Neural cell (in vitro differentiated cells): Measurements from ENCODE around the gene NOL4L. TPM values are rescaled to one million over a fixed set of nuclear protein-coding genes. Genes with fewer than 3 reads are reported as not detected.

Experiments used
- H2AFZ ChIP-seq: fragments of 200-600, 300-800 bp; sonication (generic), shearing (Covaris generic); 2 replicates; pipeline ENCODE4 v1.6.0; 2014; ENCODE audit warnings: low read depth, mild to moderate bottlenecking, antibody characterized with exemption, low read length, moderate library complexity
- H3F3A ChIP-seq: fragments of 200-600 bp; shearing (Covaris generic); 2 replicates; pipeline ENCODE4 v1.6.1; 2016; ENCODE audit warnings: mild to moderate bottlenecking, moderate library complexity, mixed read lengths, antibody characterized with exemption, low read length; ENCODE audit not compliant: insufficient read depth, poor library complexity, severe bottlenecking
- H3K27ac ChIP-seq: fragments of 200-600, 300-800 bp; sonication (generic), shearing (Covaris generic); 2 replicates; pipeline ENCODE4 v1.5.1; 2014; ENCODE audit warnings: mild to moderate bottlenecking, low read length, moderate library complexity
- H3K27me3 ChIP-seq: fragments of 300-800, 200-600 bp; sonication (generic), shearing (Covaris generic); 2 replicates; pipeline ENCODE4 v1.6.0; 2014; ENCODE audit warnings: mild to moderate bottlenecking, low read depth, low read length, moderate library complexity; ENCODE audit not compliant: insufficient read depth
- H3K36me3 ChIP-seq: fragments of 300-800, 200-600 bp; sonication (generic), shearing (Covaris generic); 2 replicates; pipeline ENCODE4 v1.5.1; 2014; ENCODE audit warnings: mild to moderate bottlenecking, antibody characterized with exemption, low read length, moderate library complexity; ENCODE audit not compliant: insufficient read depth
- H3K4me2 ChIP-seq: fragments of 300-800, 200-600 bp; sonication (generic), shearing (Covaris generic); 2 replicates; pipeline ENCODE4 v1.6.0; 2014; ENCODE audit warnings: mild to moderate bottlenecking, low read length
- H3K4me3 ChIP-seq: fragments of 300-800, 200-600 bp; sonication (generic), shearing (Covaris generic); 2 replicates; pipeline ENCODE4 v1.5.1; 2014; ENCODE audit warnings: mild to moderate bottlenecking, low read length, moderate library complexity
- H3K79me2 ChIP-seq: fragments of 200-600 bp; shearing (Covaris generic); replicated peaks from 2 replicates; pipeline ENCODE4 v1.6.0; 2014; ENCODE audit warnings: mild to moderate bottlenecking, low read length, moderate library complexity; ENCODE audit not compliant: insufficient read depth
- H3K9ac ChIP-seq: fragments of 300-800, 200-600 bp; sonication (generic), shearing (Covaris generic); 2 replicates; pipeline ENCODE4 v1.6.1; 2016; ENCODE audit warnings: mild to moderate bottlenecking, low read length, mixed read lengths
- H3K9me2 ChIP-seq: fragments of 200-600 bp; shearing (Covaris generic); 2 replicates; pipeline ENCODE4 v1.6.1; 2016; ENCODE audit warnings: mild to moderate bottlenecking, low read length, mixed read lengths; ENCODE audit not compliant: insufficient read depth
- H3K9me3 ChIP-seq: fragments of 200-600, 300-800 bp; sonication (generic), shearing (Covaris generic); 2 replicates; pipeline ENCODE4 v1.6.1; 2016; ENCODE audit warnings: mild to moderate bottlenecking, mixed run types, low read length, moderate library complexity, mixed read lengths
- H4K20me1 ChIP-seq: fragments of 200-600 bp; shearing (Covaris generic); 2 replicates; pipeline ENCODE4 v1.6.1; 2016; ENCODE audit warnings: mild to moderate bottlenecking, mixed run types; ENCODE audit not compliant: insufficient read depth
- EP300 ChIP-seq: fragments of 450-650 bp; conservative IDR thresholded peaks from 2 replicates; pipeline ENCODE4 v1.6.1; 2014; ENCODE audit warnings: antibody characterized with exemption, mild to moderate bottlenecking, moderate library complexity; ENCODE audit not compliant: poor library complexity, severe bottlenecking
- EZH2 ChIP-seq: fragments of 200-600, 300-800 bp; shearing (Covaris generic), sonication (generic); IDR thresholded peaks from 2 replicates; pipeline ENCODE4 v1.6.1; 2014; ENCODE audit warnings: antibody characterized with exemption, low read length, borderline replicate concordance, mild to moderate bottlenecking; ENCODE audit not compliant: insufficient read depth, poor library complexity, severe bottlenecking
- MXI1 ChIP-seq: fragments of 450-650 bp; conservative IDR thresholded peaks from 2 replicates; pipeline ENCODE4 v1.6.1; 2014; ENCODE audit warnings: antibody characterized with exemption, mild to moderate bottlenecking; ENCODE audit not compliant: poor library complexity, severe bottlenecking
- POLR2AphosphoS5 ChIP-seq: IDR thresholded peaks from 2 replicates; pipeline ENCODE4 v1.6.1; 2012
- RAD21 ChIP-seq: fragments of 450-650 bp; conservative IDR thresholded peaks from 2 replicates; pipeline ENCODE4 v1.6.1; 2014; ENCODE audit warnings: antibody characterized with exemption, mild to moderate bottlenecking, moderate library complexity
- REST ChIP-seq: IDR thresholded peaks from 2 replicates; pipeline ENCODE4 v1.6.1; 2012; ENCODE audit warnings: borderline replicate concordance
- SMC3 ChIP-seq: fragments of 450-650 bp; conservative IDR thresholded peaks from 2 replicates; pipeline ENCODE4 v1.6.1; 2014; ENCODE audit warnings: antibody characterized with exemption, mild to moderate bottlenecking, moderate library complexity; ENCODE audit not compliant: poor library complexity
- TAF1 ChIP-seq: IDR thresholded peaks from 2 replicates; pipeline ENCODE4 v1.6.1; 2012; ENCODE audit warnings: low read depth
- polyA minus RNA-seq: library from RNA; depleted of rRNA, polyadenylated mRNA; stranded (reverse); fragments of >200 nt; gene quantifications from 2 replicates; pipeline ENCODE4 v1.2.3, GENCODE V29; 2014
- polyA plus RNA-seq: library from polyadenylated mRNA; depleted of rRNA; stranded (reverse); fragments of >200 nt; gene quantifications from 2 replicates; pipeline ENCODE4 v1.2.3, GENCODE V29; 2014
- TF ChIP-seq, protein P1 (sequence below): fragments of 450-650 bp; IDR thresholded peaks from 2 replicates; pipeline ENCODE4 v1.5.1; 2014; ENCODE audit warnings: antibody characterized with exemption, mild to moderate bottlenecking, moderate library complexity; ENCODE audit not compliant: poor library complexity, severe bottlenecking

NOL4L gene
- 20.4 and 27.2 TPM in 2 replicates for polyA plus RNA-seq
- 39.7 and 54.6 TPM in 2 replicates for polyA minus RNA-seq

- Histone ChIP-seq H3K9me2 (no peaks in the 10 kb centered on the region), H3K4me3 (peak within 1 kb of the TSS; percentile 87), H3K9ac (peak within 1 kb of the TSS; percentile 81), H3F3A (no peaks in the 10 kb centered on the region), H4K20me1 (no peaks in the 10 kb centered on the region), H3K36me3 (no peaks in the 10 kb centered on the region), H3K27ac (peak within 1 kb of the TSS; percentile 61), H3K9me3 (no peaks in the 10 kb centered on the region), H2AFZ (no peak within 1 kb of the TSS), H3K4me2 (no peak within 1 kb of the TSS), H3K27me3 (no peaks in the 10 kb centered on the region), H3K79me2 (peaks cover 27% of the 10 kb centered on the region)
- TF ChIP-seq RAD21 (no peak), MXI1 (no peak), EP300 (no peak), TAF1 (no peak), REST (no peak), EZH2 (no peak), SMC3 (no peak), POLR2AphosphoS5 (no peak)
- TF ChIP-seq, protein P1, sequence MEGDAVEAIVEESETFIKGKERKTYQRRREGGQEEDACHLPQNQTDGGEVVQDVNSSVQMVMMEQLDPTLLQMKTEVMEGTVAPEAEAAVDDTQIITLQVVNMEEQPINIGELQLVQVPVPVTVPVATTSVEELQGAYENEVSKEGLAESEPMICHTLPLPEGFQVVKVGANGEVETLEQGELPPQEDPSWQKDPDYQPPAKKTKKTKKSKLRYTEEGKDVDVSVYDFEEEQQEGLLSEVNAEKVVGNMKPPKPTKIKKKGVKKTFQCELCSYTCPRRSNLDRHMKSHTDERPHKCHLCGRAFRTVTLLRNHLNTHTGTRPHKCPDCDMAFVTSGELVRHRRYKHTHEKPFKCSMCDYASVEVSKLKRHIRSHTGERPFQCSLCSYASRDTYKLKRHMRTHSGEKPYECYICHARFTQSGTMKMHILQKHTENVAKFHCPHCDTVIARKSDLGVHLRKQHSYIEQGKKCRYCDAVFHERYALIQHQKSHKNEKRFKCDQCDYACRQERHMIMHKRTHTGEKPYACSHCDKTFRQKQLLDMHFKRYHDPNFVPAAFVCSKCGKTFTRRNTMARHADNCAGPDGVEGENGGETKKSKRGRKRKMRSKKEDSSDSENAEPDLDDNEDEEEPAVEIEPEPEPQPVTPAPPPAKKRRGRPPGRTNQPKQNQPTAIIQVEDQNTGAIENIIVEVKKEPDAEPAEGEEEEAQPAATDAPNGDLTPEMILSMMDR: no peak
Observed at GRCh38 chr20:32585011-32585585, at the start of gene NOL4L. NOL4L (minus strand) TSS chr20:32585333; CDS start chr20:32584890, 443 bp downstream.

GRCh38 chr20:32634041-32634805, 49.1 kb upstream of the NOL4L start:
- Histone ChIP-seq H4K20me1 (no peaks in the 10 kb centered on the region), H3K27ac (no peak overlapping the region), H3K9me3 (no peaks in the 10 kb centered on the region), H3K4me2 (no peak overlapping the region), H3K9ac (no peak overlapping the region), H3K36me3 (no peaks in the 10 kb centered on the region), H3F3A (no peaks in the 10 kb centered on the region), H3K9me2 (no peaks in the 10 kb centered on the region), H2AFZ (no peak overlapping the region), H3K4me3 (no peak overlapping the region), H3K27me3 (no peaks in the 10 kb centered on the region), H3K79me2 (no peaks in the 10 kb centered on the region)
- TF ChIP-seq, protein P1: no peak
- TF ChIP-seq EZH2: no peak
- TF ChIP-seq POLR2AphosphoS5: no peak
